ENCODE data around the gene ADGRL3.
"Not testable (repeated sequence)": the region's sequence is repeated elsewhere in the genome, so short reads cannot be mapped to it uniquely, and the experiment has no call there.

Gene ADGRL3

DNA sequence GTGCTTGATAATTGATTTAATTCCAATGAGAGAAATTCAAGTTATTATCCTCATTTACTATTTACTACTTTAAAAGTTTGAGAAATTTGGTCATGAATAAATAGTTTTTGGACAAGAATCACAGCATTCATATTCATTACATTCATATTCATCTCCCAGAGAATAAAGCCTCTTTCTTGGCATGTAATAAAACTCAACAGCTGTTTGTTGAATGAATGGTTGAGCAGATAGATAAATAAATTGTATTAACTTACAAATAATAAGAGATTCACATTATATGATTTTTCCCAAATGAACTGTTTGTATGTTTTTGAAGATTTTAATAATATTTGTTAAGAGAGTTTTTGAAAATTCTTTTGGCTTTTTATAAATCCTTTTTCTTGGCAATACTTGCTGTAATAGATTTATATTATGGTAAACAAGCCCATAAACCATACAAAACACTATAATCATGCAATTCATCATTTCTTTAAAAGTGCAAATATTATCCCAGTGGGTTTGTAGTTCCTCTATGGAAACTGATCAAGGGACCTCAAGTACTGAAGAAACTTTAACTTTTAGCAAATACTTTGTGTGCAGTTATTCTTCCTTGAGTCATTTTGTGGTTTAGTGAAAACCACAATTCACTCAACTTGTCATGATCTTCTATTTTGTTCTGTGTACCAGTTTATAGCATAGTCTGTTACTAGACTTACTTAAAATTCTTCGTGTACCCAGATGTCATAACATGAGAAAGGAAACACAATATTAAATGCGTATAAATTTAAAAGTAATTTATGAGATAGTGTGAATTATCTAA lies 371.8 kb downstream of the ADGRL3 start:
- no peak for DNase-seq

DNA sequence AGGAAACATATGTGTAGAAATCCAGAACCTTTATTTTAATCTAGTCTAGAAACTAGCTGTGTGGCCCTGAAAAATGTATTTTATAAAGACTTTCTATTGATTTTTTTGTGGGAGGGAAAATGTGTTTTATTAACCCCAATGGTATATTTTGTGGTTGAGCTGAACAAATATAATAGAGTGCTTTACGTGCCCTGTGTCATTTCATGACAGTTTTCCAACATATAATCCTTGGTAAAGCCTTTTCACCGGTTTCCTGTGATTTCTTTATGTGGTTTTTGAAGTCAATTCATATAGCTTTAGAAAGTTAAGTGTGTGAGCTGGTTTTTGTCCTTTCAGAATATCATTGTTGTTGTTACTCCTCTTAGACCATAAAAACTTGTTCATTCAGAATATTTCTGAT lies 375.7 kb downstream of the ADGRL3 start:
- DNase-seq: no peak

DNA sequence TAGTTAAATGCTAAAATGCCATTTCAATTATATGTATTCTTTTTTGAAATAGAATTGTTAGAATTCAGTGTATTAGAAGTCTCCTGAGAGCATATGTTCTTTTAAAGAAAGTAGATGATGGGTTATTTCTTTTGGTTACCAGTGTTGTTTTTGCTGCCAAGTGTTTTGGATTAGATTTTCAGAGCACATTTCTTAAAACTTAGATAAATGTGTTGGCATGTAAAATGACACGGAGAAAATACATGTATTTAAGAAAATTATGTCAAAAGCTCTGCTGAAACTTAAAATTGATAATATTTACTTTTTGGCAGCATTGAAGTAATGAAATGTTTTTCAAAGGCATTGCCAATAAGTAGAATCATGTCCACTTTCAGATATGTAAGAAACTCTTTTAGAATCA lies 379.7 kb downstream of the ADGRL3 start:
- no peak for DNase-seq

DNA sequence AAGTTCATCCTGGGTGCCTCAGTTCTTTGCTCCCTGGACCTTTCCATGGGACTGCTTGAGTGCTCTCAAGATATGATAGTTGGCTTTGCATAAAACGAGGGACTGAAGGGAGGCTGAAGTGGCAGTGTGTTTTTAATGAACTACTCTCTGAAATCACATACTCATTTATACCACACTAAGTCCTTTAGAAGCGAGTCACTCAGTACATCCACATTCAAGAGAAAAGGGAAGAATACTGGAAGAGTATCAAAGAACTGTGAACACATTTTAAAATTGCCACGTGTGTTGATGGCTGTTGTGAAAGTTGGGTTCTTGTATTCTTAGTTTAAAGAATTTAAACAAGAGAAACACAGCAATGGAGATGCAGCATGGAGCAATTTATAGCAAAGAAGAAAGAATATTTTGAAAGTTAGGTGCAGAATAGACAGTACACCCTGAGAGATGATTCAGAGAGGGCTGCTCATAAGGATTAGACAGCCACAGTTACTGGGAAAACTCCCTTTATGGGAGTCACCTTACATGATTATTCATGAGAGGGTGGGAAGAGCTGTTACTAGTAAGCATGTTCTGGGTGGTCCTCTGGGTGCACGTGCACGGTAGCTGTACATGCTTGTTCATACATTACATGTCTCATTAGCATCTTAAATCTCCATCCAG lies 380.7 kb downstream of the ADGRL3 start:
- no peak for DNase-seq

DNA sequence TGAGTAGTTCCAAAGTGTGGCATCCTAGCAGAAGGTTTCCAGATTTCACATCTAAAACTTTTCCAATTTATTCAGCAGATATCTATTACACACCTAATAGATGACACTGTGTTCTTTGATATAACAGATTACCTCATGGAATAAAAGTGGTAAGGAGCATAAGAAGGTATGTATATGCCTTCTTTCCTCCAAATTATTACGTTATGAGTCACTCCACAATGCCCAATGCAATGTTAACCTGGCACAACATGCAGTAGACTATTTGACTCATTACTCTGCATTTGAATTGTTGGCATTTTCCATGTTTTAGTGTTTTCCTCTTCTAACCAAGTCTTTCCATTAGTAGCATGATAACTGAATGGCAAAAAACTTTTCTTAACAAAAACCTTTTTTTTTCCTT lies 383.6 kb downstream of the ADGRL3 start:
- no peak for DNase-seq

DNA sequence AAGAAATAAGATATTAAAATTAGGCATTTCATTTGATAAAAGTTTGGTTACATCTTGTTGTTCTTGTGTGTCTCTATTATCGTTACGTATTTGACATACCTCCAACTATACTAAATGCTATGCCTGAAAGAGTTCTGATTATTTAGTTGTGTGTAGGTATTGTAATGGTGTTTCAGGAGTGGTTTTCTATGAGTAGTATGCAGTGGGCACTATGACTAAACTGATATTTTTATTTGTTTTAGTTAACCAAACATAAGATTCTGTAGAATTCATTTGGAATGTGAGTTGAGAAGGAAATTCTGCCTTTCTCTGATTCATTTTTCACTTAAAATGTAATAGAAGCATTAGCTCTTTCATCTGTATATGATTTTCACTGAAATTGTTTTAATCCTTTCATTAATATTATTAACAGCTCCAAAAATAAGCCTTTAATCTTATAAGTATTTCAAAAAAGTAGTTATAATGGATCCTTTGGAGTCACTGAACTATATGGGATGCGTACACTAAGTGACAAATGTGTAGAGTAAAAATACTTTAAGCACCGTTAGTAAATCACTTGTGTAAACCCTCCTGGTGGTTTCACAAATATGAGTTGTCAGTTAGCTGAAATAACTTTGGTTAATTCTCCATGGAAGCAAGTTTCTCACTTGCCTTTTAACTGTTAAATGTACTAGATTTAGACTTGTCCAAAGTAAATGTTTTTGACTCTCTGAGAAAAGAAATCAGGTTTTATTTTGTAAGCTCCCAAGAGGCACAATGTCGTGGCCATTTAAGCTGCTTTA lies 388.7 kb downstream of the ADGRL3 start:
- DNase-seq: no peak

DNA sequence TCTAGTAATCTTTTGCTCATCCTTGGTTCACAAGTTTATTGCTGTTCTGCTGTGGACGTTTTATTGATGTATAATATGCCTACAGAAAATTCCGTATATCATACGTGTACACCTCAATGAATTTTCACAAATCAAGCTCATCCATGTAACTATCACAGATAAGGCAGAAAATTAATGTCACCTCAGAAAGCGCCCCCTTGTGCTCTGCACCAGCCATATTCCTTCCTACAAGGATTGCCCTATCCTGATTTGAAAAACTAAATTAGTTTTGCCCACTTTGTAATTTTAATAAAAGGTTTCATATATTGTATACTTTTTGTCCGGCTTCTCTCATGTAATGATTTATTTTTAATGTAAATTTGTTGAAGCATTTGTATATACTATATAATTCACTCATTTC lies 390.8 kb downstream of the ADGRL3 start:
- DNase-seq: no peak

DNA sequence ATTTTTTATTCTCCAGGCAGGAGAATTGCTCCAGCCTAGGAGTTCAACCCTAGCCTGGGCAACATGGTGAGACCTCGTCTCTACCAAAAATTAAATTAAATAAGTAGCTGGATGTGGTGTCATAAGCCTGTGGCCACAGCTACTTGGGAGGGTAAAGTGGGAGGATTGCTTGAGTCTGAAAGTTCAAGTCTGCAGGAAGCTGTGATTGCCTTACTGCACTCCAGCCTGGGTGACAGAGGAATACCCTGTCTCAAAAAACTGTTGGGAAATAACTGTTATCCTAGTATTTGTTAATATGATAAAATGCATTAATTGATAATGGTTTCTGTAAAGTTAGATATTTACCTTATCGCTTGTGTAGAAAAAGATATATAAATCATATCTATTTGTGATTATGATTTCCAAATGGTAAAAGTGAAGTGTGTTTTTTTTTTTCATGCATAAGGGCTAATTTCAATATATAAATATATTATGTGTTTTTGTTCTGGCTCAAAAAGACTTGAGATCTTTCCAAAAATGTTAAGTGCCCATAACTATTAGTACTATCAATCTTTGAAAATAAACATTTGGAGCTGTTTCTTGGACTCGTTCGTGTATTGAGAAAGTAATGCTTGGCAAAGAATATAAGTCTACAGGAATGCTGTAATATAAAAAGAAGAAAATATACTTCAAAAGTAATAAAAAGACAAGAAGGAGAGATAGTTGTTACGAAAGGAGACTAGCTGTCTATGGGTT lies 396.6 kb downstream of the ADGRL3 start:
- no peak for DNase-seq

DNA sequence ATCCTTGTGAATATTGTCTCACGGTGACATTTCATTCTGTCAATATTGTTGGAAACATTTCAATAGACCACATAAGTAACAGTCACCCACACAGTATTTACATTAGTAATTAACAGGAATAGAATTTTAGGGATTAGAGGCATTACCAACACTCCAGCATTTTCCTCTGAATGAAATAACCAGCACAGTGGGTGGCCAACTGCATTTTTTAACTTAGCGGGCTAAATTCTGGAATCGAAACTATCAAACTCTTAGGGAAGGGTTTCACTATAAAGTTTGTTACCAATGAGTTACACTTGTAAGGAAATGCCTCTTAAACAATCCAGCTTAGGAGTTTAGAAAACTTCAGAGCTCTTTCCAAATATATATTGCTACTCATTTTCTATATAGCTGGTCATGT lies 403.0 kb downstream of the ADGRL3 start:
- DNase-seq: no peak

DNA sequence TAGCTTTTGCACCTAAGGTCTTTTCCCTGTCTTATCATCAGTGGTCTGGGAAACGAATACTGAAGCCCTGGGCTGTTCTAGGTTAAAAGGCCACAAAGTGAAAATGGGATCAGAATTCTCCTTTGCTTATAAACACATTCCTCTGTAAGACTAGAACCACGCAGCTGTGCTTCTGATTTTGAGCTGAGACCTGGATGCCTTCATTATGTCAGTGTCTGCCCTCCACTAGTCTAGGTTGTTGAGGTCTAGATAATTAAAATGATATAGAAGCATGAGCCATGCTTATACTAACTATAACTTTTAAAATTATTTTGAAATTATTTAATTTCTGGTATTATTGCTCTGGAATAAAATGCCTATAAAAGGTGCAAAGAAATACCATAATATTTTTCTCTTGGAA lies 403.9 kb downstream of the ADGRL3 start:
- DNase-seq: no peak

DNA sequence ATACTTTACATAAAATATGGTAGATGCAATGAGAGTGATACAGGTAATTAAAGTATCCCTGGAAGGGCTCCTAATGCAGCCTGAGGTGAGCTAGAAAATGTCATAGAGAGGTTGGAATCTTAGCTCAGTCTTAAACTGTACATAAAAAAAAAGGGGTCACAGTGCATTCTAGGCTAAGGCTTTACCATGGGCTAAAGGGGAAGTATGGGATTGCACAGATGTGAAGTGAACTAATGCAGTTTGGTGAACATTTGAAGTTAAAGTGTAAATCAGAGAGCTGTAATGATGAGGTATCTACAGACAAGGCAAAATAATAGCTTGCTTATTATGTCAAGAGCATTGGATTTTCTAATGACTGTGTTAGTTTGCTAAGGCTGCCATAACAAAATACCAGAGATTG lies 405.9 kb downstream of the ADGRL3 start:
- no peak for DNase-seq

DNA sequence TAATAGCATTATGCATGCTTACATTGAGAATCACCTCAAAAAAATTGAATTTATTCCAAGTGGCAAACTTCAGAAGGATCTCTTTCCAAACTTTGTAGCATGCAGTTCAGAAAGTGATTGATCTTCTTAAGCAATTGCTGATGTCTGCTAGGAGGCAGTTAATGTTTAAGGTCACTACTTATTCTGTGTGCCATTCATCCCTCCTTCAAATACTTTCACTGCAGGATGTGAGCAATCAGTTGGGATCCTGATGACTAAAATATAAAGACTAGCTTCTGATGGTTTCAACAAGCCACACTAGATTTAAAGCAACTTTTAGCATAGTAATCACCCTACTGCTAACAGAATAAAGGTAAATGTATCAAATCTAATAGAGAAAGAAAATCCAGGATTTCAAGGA lies 414.1 kb downstream of the ADGRL3 start:
- no peak for DNase-seq

DNA sequence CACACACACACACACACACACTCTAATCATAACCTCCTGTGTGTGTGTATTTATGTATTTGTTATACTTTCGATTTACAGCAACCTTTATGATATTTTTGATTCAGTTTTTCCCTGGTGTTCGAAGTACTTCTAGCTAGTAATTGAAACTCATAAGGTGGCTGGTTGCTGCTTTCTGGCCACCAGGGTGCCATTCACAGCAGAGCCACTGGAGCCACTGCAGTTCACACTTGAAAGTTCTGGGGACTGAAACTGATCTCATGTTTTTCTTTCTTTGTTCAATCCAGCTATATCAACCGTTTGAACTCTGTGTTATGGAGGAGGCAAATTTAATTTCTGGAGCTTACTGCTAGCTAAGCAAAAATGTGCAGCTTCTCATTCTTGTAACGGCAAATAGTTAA lies 419.4 kb downstream of the ADGRL3 start:
- no peak for DNase-seq

DNA sequence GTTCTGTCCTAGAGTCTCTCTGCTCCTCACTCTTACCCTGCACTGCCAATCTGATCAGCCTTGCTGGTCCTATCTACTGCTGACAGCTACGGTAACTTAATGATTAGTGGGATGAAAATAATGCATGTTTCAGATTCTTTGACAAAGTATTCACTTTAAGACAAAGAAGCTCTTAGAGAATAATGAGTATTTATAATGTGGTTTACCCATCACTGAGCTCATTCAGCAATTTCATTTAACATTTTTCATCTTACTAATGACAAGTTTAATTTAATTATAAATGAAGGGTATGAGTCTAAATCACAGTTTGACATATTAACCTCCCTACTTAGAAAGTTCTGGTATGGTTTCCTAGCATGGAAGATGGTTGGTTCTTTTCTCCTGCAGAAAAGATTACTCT lies 428.2 kb downstream of the ADGRL3 start:
- DNase-seq: no peak

DNA sequence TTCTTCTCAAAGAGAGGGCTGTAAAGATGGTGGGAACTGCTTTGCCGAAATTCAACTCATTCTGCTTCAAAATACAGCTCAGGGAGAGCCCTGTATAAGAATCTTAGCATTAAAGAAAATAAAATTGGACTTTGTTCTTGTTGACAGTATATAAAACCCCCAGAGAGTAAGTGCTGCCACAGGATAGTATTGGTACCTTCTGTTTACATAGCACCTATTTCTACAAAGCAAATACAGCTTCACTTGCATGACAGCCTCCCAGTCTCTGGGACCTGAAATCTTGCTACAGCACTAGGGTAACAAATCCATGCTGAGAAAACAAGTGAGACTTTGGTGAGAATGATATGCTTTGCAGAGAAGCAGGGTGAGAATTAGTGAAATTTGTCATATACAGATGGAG lies 428.6 kb downstream of the ADGRL3 start:
- DNase-seq: no peak

DNA sequence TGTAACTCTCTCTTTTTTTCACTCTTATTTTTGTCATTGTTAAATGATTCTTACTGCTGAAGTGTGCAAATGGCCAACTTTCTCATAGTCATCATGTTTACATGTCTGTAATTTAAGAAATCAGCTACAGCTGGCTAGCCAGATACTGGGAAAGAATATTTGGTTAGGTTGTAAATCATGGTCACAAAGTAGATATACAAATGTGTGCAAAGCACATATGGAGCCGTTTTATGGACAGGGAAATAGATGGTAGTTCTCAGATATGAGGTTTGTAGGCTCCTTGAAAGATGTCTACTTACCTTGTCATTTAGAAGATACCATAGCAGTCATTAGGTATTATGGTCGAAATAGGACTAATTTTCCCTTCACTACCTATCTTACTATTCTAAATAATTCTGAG lies 430.4 kb downstream of the ADGRL3 start:
- DNase-seq: no peak

DNA sequence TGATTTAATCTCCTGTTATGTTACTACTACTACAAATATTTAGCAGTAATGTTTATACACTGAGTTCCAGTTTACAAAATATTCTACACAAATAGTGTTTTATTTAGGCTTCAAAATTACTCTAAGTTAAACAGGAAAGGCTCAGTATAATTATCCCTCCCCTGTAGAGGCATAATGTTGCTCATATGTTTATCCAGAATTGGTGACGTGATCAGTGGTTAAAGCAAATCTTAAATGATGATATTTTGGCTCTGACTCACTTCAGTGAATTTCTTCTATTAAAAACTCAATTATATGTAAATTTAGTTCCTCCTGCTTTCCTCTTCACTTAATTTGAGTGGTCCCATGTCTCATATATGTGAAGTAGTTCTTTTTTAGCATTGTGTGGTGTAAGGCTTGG lies 438.5 kb downstream of the ADGRL3 start:
- DNase-seq: no peak

DNA sequence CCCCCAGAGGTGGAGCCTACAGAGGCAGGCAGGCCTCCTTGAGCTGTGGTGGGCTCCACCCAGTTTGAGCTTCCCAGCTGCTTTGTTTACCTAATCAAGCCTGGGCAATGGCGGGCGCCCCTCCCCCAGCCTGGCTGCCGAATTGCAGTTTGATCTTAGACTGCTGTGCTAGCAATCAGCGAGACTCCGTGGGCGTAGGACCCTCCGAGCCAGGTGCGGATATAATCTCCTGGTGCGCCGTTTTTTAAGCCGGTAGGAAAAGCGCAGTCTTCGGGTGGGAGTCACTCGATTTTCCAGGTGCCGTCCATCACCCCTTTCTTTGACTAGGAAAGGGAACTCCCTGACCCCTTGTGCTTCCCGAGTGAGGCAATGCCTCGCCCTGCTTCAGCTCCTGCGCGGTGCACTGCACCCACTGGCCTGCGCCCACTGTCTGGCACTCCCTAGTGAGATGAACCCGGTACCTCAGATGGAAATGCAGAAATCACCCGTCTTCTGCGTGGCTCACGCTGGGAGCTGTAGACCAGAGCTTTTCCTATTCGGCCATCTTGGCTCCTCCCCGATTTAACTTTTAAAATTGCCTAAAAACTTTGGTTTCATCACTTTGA lies 446.7 kb downstream of the ADGRL3 start:
- not testable (repeated sequence) for DNase-seq

DNA sequence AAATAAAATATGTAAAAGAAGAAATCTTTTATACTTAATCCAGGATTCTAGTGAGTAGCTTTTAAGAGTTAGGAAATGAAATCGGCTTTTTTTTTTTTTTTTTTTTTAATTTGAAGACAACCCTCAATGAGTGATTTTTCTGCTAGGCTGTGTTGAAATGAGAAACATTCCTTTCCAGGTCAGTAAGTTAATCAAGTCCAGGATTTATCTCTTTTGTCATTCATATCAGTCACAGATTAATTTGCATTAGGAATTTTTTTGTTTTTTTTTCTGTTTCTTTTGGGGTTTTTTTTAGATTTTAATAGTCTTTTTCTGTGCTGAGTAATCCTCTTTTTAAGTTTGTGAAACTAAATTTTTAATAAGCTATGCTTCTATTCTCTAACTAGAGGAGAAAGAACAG lies 448.1 kb downstream of the ADGRL3 start:
- no peak for DNase-seq

DNA sequence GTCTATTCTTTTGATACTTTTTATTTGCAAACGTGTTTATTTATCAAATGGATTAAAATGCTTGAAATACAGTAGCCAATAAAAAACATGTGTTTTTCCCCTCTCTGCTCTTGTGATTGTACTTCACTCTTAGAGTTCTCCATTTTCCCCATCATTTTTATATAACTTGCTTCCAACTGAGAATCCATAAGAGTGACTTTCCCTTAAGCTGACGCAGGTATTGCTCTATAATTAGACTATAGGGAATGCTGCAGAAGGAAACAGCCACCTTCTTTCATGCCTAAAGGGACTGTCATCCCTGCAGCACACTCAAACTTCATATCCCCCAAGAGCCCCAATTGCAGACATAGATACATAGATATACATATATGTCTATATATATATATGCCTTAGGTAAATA lies 456.9 kb downstream of the ADGRL3 start:
- DNase-seq: no peak

DNA sequence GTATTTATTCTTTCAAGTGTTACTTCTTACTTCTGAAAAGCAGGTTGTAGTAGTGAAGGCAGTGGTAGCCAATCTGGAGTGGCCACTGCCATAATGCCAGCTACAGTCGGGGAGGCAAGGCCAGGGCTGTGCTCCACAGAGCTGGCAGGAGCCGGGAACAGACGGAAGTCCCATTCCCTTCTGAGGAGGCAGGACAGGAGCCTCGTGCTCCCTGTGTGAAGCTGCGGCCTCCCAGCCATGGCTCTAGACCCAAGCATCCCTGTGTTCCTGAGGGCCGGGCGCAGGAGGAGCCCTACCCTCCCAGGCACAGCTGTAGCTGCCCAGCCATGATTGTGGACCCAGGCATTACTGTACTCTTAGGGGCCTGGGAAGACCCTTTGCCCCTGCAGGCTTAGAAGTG lies 461.8 kb downstream of the ADGRL3 start:
- DNase-seq: no peak

DNA sequence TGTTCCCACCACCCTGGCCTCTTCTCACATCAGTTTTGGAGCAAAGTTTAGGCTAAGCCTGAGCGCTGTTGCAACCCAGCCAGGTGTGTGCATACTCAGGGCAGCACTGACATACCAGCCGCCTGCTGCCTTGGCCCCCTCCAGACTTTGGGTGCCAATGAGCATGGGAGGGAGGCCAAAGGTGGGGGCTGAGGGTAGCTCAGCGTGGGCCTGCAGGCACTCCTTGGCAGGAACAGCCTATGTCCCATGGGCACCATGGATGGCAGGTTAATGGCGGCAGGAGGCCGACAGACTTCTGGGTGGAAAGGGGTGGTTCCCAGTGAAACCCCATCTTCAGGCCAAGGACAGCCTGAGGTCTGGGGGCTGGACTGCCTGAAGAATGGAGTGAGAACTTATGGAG lies 462.2 kb downstream of the ADGRL3 start:
- DNase-seq: no peak

DNA sequence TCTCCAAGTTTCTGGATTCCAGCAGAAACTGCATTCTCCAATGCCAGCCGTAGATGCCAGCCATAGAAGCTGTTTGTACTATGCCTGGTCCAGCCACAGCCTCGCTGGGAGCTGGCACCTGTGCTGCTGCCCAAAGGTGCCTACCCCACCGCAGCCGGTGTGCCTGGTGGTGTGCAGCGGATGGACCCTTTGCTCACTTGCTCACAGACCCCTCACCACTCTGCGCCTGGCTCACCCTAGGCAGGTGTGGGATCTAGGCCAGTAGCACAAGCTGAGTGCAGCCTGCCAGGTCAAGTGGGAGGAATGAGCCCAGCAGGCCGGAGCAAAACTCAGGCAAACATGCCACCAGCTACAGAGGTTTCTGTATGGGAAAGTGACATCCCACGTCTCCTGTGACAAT lies 463.2 kb downstream of the ADGRL3 start:
- DNase-seq: no peak
